Duodenal mucosa (tissue), 2 donors: ENCODE measurements around the gene GABRR2.

Experiments
- H3K27ac ChIP-seq: one replicate; pipeline ENCODE4 v1.7.0; 2013; ENCODE audit warnings: low read depth, low read length
- H3K27me3 ChIP-seq, 2 donors: one replicate each; pipeline ENCODE4 v1.7.0; 2013; ENCODE audit warnings: low read length in 2 of 2, control low read depth in 1 of 2; ENCODE audit not compliant: insufficient read depth in 2 of 2, control insufficient read depth in 1 of 2
- H3K36me3 ChIP-seq, 2 donors: one replicate each; pipeline ENCODE4 v1.7.0; 2013; ENCODE audit warnings: low read length in 2 of 2, control low read depth in 1 of 2; ENCODE audit not compliant: insufficient read depth in 2 of 2, control insufficient read depth in 1 of 2
- H3K4me1 ChIP-seq, 2 donors: one replicate each; pipeline ENCODE4 v1.7.0; 2013; ENCODE audit warnings: low read length in 2 of 2, control low read depth in 1 of 2; ENCODE audit not compliant: insufficient read depth in 2 of 2, control insufficient read depth in 1 of 2
- H3K4me3 ChIP-seq, 2 donors: one replicate each; pipeline ENCODE4 v1.7.0; 2013; ENCODE audit warnings: low read length in 2 of 2, low read depth in 1 of 2
- H3K9ac ChIP-seq, 2 donors: one replicate each; pipeline ENCODE4 v1.7.0; 2013; ENCODE audit warnings: low read length in 2 of 2, low read depth in 1 of 2
- H3K9me3 ChIP-seq, 2 donors: one replicate each; pipeline ENCODE4 v1.7.0; 2013; ENCODE audit warnings: low read length in 2 of 2, control low read depth in 1 of 2; ENCODE audit not compliant: control insufficient read depth in 1 of 2

GABRR2 gene

DNA sequence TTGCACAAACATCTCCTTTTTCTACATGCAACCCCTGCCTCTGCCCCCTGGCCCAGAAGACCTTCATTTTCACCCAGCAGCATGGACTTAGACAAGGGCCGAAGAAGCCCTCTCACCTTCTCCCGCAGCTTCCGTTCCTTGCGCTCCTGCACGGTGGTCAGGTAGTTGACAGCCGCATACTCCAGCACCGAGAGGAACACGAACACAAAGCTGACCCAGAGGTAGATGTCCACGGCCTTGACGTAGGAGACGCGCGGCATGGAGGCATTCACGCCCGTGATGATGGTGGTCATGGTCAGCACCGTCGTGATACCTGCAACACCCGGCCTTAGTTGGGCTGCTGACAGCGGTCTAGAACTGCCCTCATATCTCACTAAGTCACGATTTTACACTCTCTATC lies 50.8 kb downstream of the GABRR2 start:
- Histone ChIP-seq H3K9me3 (no peaks in the 10 kb centered on the region), H3K27me3 (no peaks in the 10 kb centered on the region)

DNA sequence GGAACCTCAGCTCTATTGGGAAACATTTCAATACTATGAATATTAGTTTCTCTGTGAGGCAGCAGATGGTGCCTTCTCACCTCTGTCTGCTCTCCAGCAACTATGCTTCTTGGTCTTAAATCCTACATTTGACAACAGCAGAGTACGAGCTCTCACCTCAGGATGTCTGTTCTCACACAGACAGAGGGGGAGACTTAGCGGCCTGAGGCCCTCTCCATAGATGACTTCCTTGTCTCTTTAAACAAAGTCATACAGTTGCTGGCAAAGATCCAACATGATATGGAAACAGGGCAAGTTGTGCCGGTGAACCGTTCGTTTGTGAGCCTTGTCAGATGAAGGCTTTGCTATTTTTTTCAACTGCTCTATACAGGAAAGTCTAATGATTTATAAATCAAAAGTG lies 54.3 kb downstream of the GABRR2 start:
- Histone ChIP-seq H3K4me1 (peaks cover 15 to 21% of the 10 kb centered on the region in 2 donors), H3K9me3 (no peaks in the 10 kb centered on the region), H3K36me3 (no peaks in the 10 kb centered on the region), H3K27me3 (no peaks in the 10 kb centered on the region), H3K4me3 (no peak overlapping the region), H3K9ac (no peak overlapping the region), H3K27ac (no peak overlapping the region)

More for the DNA sequence above, 50.8 kb downstream of the GABRR2 start:
- Histone ChIP-seq H3K4me1 (peaks cover 15 to 21% of the 10 kb centered on the region in 2 donors), H3K36me3 (no peaks in the 10 kb centered on the region), H3K27ac (no peak overlapping the region), H3K4me3 (no peak overlapping the region), H3K9ac (no peak overlapping the region)

DNA sequence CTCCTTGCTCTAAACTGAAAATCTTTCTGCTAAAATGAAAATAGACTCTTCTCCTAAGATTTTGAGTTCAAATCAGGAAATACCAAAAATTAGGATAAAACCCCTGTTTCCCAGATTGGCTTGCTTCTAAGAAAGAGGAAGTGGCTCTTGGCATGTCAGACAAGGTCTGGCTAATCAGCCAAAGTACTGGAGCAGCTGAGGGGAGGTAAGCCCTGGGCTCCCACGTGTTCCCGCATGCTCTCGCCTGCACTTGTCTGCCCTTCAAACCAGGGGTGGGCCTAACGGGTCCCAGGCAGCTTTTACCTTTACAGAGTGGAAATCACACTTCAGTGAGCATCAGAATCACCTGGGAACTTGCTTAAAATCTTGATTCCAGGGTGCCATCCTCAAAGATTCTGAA lies 54.8 kb downstream of the GABRR2 start:
- no peak overlapping the region for H3K27ac ChIP-seq
- no peaks in the 10 kb centered on the region for H3K27me3 ChIP-seq
- H3K9me3 ChIP-seq = no peaks in the 10 kb centered on the region
- no peak overlapping the region for H3K4me3 ChIP-seq
- no peaks in the 10 kb centered on the region for H3K36me3 ChIP-seq
- H3K9ac ChIP-seq = no peak overlapping the region
- peaks cover 15 to 21% of the 10 kb centered on the region in 2 donors for H3K4me1 ChIP-seq

DNA sequence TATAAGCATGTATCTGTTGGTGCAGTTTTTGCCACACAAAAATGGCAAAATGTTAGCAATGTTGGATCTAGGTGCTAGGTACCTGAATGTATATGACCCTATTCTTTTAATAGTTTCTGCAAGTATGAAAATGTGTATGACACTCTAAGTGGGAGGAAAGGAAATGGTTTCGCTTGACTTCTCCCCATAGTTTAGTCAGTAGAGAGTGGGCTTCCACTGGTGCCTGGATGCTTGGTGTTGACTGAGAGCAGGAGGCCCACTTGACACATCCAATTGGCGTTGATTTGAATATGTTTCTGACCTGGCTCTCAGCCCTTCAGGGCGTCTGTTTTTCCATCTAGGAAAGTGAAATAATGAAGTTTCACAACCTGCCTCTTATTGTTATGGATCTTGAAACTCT lies 56.2 kb downstream of the GABRR2 start:
- Histone ChIP-seq H3K9ac (no peak overlapping the region), H3K4me1 (peaks cover 15 to 21% of the 10 kb centered on the region in 2 donors), H3K27ac (no peak overlapping the region), H3K36me3 (no peaks in the 10 kb centered on the region), H3K4me3 (no peak overlapping the region), H3K27me3 (no peaks in the 10 kb centered on the region), H3K9me3 (no peaks in the 10 kb centered on the region)

DNA sequence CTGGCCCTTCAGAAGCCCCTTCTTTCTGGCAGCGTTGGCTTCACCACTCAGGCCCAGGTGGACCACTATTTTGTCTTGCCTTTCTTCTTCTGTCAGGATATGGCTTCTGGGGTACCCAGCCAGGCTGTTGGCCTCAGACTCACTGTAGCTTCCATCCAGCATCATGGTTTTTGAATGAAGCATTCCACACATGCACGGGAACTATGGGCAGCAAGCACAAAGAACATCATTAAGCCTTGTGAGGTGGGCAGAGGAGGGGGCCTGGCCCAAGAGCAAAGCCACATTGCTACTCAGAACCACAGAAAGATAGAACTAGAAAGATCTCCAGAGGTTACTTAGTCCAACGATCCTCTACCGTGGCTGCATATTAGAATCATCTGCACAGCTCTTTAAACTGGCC lies 57.3 kb downstream of the GABRR2 start:
- no peak overlapping the region for H3K9ac ChIP-seq
- no peaks in the 10 kb centered on the region for H3K27me3 ChIP-seq
- no peak overlapping the region for H3K27ac ChIP-seq
- no peaks in the 10 kb centered on the region for H3K36me3 ChIP-seq
- H3K9me3 ChIP-seq = no peaks in the 10 kb centered on the region
- H3K4me3 ChIP-seq = no peak overlapping the region
- peaks cover 15 to 21% of the 10 kb centered on the region in 2 donors for H3K4me1 ChIP-seq

DNA sequence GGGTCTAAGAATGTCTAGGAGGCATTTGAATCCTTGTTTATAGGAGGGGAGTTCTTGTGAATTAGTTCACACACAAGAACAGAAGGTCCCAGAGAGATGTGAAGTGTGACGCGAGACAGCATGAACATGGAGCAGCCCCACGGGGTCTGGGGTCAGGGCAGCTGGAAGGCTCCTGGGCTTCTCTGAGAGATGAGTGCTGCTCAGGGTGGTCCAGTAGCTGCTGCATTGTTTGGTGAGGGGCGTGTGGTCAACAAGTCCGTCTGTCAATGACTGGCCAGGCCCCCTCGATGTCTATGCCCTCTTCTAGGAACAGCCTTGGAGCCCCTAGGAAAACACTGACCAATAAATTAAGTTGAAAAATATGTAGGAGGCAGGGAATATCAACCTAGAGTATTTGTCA lies 57.8 kb downstream of the GABRR2 start:
- Histone ChIP-seq H3K9ac (no peak overlapping the region), H3K4me1 (peaks cover 15 to 21% of the 10 kb centered on the region in 2 donors), H3K4me3 (no peak overlapping the region)

DNA sequence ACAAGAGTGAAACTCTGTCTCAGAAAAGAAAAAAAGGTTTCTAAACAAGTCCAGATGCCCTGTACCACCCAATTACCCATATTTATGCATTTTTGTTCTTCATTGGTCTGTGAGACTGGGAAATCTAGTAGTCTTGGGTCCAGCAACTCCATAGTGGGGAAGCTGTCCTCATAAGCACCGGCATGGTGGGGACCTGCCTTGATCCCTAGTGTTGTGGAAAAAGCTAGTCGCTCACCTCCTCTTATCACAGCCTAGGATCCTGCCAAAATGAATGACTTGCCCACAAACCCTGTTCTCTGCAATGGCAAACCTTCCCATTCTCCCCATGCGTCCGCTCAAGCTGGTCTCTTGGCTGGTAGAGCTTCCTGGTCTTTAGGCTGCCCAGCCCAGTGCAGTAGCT lies 59.7 kb downstream of the GABRR2 start:
- H3K36me3 ChIP-seq = no peaks in the 10 kb centered on the region
- no peaks in the 10 kb centered on the region for H3K9me3 ChIP-seq
- H3K4me3 ChIP-seq = no peak overlapping the region
- no peaks in the 10 kb centered on the region for H3K27me3 ChIP-seq
- H3K4me1 ChIP-seq = peaks cover under 1 to 4% of the 10 kb centered on the region in 2 donors
- H3K27ac ChIP-seq = no peak overlapping the region
- no peak overlapping the region for H3K9ac ChIP-seq

More for the DNA sequence above, 57.8 kb downstream of the GABRR2 start:
- no peak overlapping the region for H3K27ac ChIP-seq
- H3K9me3 ChIP-seq = no peaks in the 10 kb centered on the region
- no peaks in the 10 kb centered on the region for H3K36me3 ChIP-seq
- H3K27me3 ChIP-seq = no peaks in the 10 kb centered on the region

DNA sequence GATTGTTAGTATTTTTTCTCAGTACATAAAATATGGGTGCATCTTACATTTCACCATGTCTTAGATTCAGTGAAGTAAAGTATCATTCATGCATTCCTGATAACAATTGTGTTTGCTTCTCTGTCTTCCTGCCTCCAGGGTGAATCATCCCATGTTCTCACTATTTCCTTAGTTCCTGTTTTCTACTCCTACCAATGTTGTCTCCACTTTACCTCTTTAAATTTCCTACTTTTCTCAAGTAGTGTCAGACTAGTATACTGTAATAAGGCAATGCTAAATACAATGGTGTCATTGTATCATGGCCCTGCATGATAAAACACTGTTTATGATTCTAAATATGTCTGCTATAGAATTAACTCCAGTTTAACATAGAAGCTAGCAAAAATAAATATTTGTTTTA lies 60.5 kb downstream of the GABRR2 start:
- no peaks in the 10 kb centered on the region for H3K9me3 ChIP-seq
- H3K27me3 ChIP-seq = no peaks in the 10 kb centered on the region
- no peaks in the 10 kb centered on the region for H3K4me1 ChIP-seq
- no peak overlapping the region for H3K27ac ChIP-seq
- H3K36me3 ChIP-seq = no peaks in the 10 kb centered on the region
- H3K4me3 ChIP-seq = no peak overlapping the region
- H3K9ac ChIP-seq = no peak overlapping the region

DNA sequence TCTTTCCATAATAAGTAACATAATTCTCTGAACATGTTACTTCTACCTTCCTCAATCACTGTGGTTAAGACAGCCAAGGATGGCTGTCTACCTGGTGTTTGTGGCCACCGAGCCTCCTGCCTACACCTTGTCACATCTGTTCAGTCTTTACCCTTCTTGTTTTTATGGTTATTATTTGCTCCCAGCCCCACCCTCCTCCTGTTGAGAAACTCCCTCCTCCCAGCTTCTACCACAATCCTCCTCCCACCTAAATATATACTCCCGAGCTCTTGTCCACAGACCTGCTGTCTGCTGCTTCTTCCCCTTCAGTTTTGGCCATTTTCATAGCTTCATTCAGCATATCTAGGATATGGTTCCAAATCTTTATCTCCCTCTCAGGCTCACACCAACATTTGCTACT lies 62.2 kb downstream of the GABRR2 start:
- H3K9me3 ChIP-seq = no peaks in the 10 kb centered on the region
- H3K4me1 ChIP-seq = no peaks in the 10 kb centered on the region
- no peaks in the 10 kb centered on the region for H3K27me3 ChIP-seq
- no peak overlapping the region for H3K4me3 ChIP-seq
- no peaks in the 10 kb centered on the region for H3K36me3 ChIP-seq
- no peak overlapping the region for H3K9ac ChIP-seq
- H3K27ac ChIP-seq = no peak overlapping the region

DNA sequence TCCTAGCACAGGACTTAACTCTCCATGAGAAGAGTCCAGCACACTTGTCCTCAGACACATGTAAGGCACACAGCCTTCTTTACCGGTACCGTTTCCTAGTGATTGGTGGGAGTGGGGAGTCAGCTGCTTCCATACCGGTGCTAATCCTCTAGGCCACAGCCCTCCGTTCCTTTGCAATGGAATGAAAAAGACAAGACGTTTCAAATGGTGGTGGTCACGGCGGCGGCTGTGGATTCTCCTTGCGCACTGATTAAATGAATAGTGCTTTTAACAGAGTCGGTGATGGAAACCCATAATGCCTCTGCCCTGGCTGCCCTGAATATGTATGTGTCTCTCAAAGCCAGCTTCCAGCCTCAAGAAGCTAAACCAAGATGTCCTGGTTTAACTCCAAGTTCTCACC lies 63.1 kb downstream of the GABRR2 start:
- Histone ChIP-seq H3K4me1 (no peaks in the 10 kb centered on the region), H3K36me3 (no peaks in the 10 kb centered on the region), H3K27me3 (no peaks in the 10 kb centered on the region), H3K9me3 (no peaks in the 10 kb centered on the region), H3K4me3 (no peak overlapping the region), H3K9ac (no peak overlapping the region), H3K27ac (no peak overlapping the region)

DNA sequence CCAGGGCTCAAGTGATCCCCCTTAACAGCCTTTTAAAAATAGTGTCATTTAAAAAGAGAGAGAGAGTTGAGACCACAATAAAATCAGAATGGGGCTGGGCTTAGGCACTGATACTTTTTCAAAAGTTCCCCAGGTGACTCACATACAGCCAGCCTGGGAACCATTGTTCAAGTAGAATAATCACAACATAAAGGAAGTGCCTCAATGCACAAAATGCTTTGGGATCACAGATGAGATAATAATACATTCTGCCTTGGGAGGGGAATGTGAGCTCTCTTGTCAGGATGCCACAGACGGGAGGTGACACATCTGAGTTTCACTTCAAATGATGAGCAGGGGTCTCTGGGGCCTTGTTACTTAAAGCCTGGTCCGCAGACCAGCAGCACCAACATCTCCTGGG lies 63.9 kb downstream of the GABRR2 start:
- Histone ChIP-seq H3K9me3 (no peaks in the 10 kb centered on the region), H3K36me3 (no peaks in the 10 kb centered on the region), H3K4me1 (no peaks in the 10 kb centered on the region), H3K27ac (no peak overlapping the region), H3K9ac (no peak overlapping the region), H3K4me3 (no peak overlapping the region), H3K27me3 (no peaks in the 10 kb centered on the region)
